Measurements from ENCODE around the gene PTK7.

Gene PTK7

GRCh38 chr6:43141644-43142043, 65.5 kb downstream of the PTK7 start:
- in situ Hi-C loops (cut with MboI; ENCODE audit: low sequenced_read_pairs), result loop anchor here (10.0 to 25.0 kb wide), 2 partner anchors 77 to 229 kb away; partner anchors contain the start of gene PTCRA

GRCh38 chr6:43142101-43142500, 66.0 kb downstream of the PTK7 start:
- in situ Hi-C loops (cut with MboI; ENCODE audit: low sequenced_read_pairs), result loop anchor here (10.0 to 25.0 kb wide), 2 partner anchors 77 to 230 kb away; partner anchors contain the start of gene PTCRA

DNA sequence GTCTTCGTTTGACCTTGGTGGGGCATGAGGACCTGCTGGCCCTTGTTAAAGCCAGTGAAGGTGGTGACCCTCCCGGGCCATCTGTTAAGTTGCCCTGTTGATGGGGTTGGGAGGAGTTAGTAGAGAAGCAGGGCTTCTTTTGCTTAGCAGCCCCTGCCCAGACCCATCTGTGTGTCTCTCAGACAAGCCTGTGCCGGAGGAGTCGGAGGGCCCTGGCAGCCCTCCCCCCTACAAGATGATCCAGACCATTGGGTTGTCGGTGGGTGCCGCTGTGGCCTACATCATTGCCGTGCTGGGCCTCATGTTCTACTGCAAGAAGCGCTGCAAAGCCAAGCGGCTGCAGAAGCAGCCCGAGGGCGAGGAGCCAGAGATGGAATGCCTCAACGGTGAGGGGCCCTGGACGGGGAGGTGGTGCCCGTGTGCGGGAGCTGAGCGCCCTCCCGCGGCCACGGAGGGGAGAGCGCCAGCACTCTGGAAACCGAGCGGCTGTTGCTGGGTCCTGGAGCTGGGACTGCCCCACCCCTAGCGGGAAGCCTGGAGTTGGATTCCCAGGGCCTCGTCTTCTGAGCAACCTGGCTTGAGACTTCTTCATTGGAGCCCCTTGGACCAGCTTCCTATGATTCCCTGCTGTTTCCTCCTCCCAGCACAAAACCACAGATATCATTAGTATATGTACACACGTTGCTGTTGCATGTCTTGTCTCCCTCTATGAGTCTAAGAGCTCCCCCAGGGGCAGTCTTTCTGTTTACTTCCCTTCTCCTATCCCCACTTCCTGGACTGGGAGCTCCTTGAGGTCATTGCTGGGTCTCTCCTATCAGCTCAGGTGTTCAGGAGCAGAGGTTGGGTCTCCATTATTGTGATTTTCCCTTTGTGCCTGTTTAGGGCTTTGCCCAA, 67.4 kb downstream of the PTK7 start:
- in situ Hi-C loops (cut with MboI; ENCODE audit: low sequenced_read_pairs), result loop anchor here (10.0 to 25.0 kb wide), 2 partner anchors 79 to 231 kb away; partner anchors contain the start of gene PTCRA

DNA sequence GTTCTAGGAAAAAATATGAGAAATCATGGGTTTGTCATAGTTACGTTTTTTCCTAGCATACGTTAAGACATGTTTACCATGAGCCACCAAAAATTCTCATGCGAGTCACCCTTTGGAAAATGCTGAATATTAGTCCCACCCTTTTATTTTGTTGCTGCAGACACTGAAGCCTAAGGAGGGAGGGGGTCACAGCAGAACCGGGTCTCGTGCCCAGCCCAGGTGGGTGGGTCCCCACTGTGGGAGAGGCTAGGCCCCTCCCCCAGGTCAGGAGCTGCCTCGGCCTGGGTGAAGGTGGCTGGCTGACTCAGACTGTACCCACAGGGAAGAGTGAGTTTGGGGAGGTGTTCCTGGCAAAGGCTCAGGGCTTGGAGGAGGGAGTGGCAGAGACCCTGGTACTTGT, 68.8 kb downstream of the PTK7 start:
- in situ Hi-C loops (cut with MboI; ENCODE audit: low sequenced_read_pairs), result loop anchor here (10.0 to 25.0 kb wide), 2 partner anchors 80 to 233 kb away; partner anchors contain the start of gene PTCRA

DNA sequence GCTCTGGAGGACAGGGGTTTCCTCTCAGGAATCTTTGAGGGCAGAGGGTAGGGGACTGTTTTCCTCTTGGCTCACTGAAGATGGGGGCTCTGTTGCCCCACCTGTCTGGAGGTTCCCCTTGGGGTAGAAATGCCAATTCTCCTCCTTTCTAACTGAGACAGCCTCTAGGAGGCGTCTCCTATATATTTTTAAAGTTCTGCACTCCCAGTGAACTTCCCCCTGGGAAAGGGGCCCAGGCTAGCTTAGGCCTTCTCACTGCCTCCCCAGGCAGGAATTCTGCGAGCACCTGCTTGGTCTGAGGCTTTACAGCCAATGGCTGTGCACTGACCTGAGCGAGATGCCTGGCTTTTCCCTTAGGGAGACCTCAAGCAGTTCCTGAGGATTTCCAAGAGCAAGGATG, 70.1 kb downstream of the PTK7 start:
- in situ Hi-C loops (cut with MboI; ENCODE audit: low sequenced_read_pairs), result loop anchor here (10.0 to 25.0 kb wide), 2 partner anchors 81 to 234 kb away; partner anchors contain the start of gene PTCRA

GRCh38 chr6:43146709-43147688, 70.9 kb downstream of the PTK7 start:
- in situ Hi-C loops (cut with MboI; ENCODE audit: low sequenced_read_pairs), result loop anchor here (10.0 to 25.0 kb wide), 2 partner anchors 82 to 235 kb away; partner anchors contain the start of gene PTCRA

GRCh38 chr6:43147691-43148477, 71.8 kb downstream of the PTK7 start:
- in situ Hi-C loops (cut with MboI; ENCODE audit: low sequenced_read_pairs), result loop anchor here (10.0 to 25.0 kb wide), 2 partner anchors 83 to 236 kb away; partner anchors contain the start of gene PTCRA

DNA sequence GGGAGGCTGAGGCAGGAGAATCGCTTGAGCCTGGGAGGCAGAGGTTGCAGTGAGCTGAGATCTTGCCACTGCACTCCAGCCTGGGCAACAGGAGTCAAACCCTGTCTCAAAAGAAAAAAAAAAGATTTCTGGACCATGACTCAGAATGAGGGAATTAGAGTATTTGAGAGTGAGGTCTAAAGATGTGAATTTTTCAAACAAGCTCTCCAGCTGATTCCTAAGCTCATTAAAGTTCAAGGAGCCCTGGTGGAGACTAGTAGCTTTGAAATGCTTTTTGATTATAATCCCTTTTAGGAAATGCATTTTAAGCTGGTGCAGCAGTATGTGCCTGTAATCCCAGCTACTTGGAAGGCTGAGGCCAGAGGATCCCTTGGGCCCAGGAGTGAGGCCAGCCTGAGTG, 73.2 kb downstream of the PTK7 start:
- in situ Hi-C loops (cut with MboI; ENCODE audit: low sequenced_read_pairs), result loop anchor here (10.0 to 25.0 kb wide), 2 partner anchors 84 to 237 kb away; partner anchors contain the start of gene PTCRA

- in situ Hi-C loops (cut with MboI; ENCODE audit: low sequenced_read_pairs), result no loop called here
Measured at GRCh38 chr6:43150051-43150751, 74.1 kb downstream of the PTK7 start.

- in situ Hi-C loops (cut with MboI; ENCODE audit: low sequenced_read_pairs), result no loop called here
Measured at GRCh38 chr6:43159599-43159998, 83.5 kb downstream of the PTK7 start.

DNA sequence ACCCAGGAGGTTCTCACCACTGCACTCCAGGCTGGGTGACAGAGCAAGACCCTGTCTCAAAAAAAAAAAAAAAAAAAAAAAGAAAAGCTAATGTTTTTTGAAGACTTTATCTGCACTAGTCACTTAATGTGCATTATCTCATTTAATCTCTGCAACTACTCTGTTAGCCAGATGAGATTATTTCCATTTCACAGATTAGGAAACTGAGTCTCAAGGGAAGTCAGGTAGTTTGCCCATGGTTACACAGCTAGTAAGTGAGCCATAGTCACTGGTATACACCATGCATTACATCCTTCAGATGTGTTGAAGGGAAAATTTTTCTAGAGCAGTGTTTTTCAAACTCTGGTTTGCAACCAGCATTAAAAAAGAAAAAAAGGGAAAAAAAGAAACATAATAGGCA, 87.8 kb downstream of the PTK7 start:
- in situ Hi-C loops (cut with MboI; ENCODE audit: low sequenced_read_pairs), result no loop called here

DNA sequence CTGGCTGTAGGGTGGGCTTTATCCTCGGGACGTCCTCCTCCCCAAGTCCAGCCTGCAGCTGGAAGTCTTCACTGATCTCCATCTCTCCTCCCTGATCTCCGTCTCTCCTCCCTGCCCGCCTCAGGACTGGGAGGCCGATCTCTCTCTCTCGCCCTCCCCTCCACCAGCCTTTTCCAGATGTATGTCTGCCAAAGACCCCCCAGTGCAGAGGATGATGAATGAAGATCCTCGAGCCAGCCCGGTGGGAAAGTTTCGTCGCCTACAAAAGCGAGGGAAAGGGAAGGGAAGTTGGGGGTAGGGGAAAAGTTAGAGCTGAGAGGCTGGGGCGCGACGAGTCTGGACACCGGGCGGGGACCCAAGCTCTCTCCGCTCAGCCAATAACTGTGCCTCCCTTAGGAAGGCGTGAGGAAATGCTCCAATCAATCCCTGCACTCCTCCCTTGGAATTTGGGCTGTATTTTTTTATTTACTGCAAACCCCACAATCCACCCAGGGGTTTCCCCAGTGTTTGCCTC, 94.4 kb downstream of the PTK7 start:
- in situ Hi-C loops (cut with MboI; ENCODE audit: low sequenced_read_pairs), result no loop called here

GRCh38 chr6:43170931-43171706, 95.0 kb downstream of the PTK7 start, which contains the start of gene SRF:
SRF (plus strand) TSS chr6:43171269; CDS start chr6:43171657, 388 bp downstream.
- in situ Hi-C loops (cut with MboI; ENCODE audit: low sequenced_read_pairs), result no loop called here

DNA sequence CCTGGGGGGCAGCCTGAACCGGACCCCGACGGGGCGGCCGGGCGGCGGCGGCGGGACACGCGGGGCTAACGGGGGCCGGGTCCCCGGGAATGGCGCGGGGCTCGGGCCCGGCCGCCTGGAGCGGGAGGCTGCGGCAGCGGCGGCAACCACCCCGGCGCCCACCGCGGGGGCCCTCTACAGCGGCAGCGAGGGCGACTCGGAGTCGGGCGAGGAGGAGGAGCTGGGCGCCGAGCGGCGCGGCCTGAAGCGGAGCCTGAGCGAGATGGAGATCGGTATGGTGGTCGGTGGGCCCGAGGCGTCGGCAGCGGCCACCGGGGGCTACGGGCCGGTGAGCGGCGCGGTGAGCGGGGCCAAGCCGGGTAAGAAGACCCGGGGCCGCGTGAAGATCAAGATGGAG, 95.6 kb downstream of the PTK7 start:
- in situ Hi-C loops (cut with MboI; ENCODE audit: low sequenced_read_pairs), result no loop called here

DNA sequence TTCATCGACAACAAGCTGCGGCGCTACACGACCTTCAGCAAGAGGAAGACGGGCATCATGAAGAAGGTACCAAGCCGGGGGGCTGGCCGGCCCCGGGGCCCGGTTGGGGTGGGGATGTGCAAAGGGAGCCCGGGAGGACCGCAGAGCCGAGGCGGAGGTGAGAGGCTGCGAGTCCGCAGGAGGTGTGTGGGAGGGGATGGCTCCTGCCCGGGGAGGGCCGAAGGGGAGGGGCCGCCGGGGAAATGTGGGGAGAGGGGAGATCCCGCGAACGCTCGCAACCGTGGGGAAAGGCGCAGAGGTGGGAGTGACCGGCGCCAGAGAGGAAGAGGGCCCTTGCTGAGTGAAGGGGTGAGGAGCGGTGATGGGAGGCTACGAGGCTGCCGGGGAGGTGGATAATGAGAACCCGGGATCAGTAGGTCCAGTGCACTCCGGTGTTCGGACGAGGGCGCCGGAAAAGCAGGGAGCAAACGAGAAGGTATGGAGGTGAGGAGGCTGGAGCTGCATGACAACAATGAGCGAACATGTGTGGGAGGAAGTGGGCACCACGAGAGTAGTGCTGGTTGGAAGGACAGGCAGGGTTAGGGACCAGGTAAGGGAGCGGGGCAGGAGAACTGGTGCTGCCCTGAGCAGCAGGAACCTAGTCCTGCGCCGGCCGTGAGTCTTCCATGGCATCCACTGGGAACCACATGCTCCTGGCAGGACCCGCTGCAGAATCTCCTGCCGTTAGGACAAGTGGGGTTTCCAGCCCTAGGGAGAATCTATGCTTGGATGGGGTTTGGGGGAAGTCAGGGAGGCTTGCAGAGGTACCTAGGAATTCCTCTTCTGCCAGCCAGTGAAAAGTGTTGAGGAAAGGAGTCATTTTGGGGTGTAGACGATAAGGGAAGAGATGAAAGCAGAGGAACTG, 96.2 kb downstream of the PTK7 start:
- in situ Hi-C loops (cut with MboI; ENCODE audit: low sequenced_read_pairs), result no loop called here

- in situ Hi-C loops (cut with MboI; ENCODE audit: low sequenced_read_pairs), result no loop called here
Measured at GRCh38 chr6:43173591-43174262, 97.6 kb downstream of the PTK7 start.

All from HL-60/S4 treated with phorbol 12-myristate 13-acetate at 8.2 ng/mL for 4 days and 3 days (cell line).